ENCODE data around the gene ANKHD1.

DNA sequence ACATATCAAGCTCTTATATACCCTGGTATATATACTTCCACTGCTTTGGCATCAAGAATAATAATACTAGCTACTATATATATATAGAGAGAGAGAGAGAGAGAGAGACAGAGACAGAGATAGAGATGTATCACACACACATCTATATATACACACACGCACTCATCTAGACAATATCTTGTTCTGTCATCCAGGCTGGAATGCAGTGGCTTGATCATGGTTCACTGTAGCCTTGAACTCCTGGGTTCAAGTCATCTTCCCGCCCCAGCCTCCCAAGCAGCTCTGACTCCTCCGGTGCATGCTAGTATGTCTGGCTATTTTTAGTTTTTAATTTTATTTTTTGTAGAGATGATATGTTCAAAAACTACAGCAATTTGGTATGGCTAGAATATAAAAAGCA, 22.5 kb downstream of the ANKHD1 start:
- TF ChIP-seq, protein P1, sequence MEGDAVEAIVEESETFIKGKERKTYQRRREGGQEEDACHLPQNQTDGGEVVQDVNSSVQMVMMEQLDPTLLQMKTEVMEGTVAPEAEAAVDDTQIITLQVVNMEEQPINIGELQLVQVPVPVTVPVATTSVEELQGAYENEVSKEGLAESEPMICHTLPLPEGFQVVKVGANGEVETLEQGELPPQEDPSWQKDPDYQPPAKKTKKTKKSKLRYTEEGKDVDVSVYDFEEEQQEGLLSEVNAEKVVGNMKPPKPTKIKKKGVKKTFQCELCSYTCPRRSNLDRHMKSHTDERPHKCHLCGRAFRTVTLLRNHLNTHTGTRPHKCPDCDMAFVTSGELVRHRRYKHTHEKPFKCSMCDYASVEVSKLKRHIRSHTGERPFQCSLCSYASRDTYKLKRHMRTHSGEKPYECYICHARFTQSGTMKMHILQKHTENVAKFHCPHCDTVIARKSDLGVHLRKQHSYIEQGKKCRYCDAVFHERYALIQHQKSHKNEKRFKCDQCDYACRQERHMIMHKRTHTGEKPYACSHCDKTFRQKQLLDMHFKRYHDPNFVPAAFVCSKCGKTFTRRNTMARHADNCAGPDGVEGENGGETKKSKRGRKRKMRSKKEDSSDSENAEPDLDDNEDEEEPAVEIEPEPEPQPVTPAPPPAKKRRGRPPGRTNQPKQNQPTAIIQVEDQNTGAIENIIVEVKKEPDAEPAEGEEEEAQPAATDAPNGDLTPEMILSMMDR (IDR thresholded peaks at IDR 0.05): no peak
- TF ChIP-seq POLR2A (IDR thresholded peaks at IDR 0.05): no peak

Data from heart left ventricle (tissue), 13 donors.